GM23338 (cell line): ENCODE data around the gene CRB2. TPM values are rescaled to one million over a fixed set of nuclear protein-coding genes. Genes with fewer than 3 reads are reported as not detected.

Experiments
- CREB1 ChIP-seq: fragments of 250-450 bp; sonication (Bioruptor Pico); IDR thresholded peaks from 2 replicates; pipeline ENCODE4 v1.5.0; 2020; ENCODE audit warnings: low read depth, mild to moderate bottlenecking, moderate library complexity
- EZH2 ChIP-seq: fragments of 200-600 bp; sonication (generic); IDR thresholded peaks from one replicate; pipeline ENCODE4 v1.8.0; 2017; ENCODE audit warnings: antibody characterized with exemption, mild to moderate bottlenecking, low read depth; ENCODE audit not compliant: unreplicated experiment
- JUNB ChIP-seq: IDR thresholded peaks from one replicate; pipeline ENCODE4 v1.6.1; 2016; ENCODE audit warnings: antibody characterized with exemption; ENCODE audit not compliant: unreplicated experiment
- NANOG ChIP-seq: IDR thresholded peaks from 2 replicates; pipeline ENCODE4 v1.6.1; 2016; ENCODE audit warnings: antibody characterized with exemption, borderline replicate concordance
- POLR2AphosphoS5 ChIP-seq: IDR thresholded peaks from 2 replicates; pipeline ENCODE4 v1.6.1; 2016; ENCODE audit warnings: antibody characterized with exemption, low read depth
- ZNF114 ChIP-seq: fragments of 250-450 bp; sonication (Bioruptor Pico); IDR thresholded peaks from 2 replicates; pipeline ENCODE4 v1.5.0; 2020; ENCODE audit warnings: mild to moderate bottlenecking, moderate library complexity
- ZNF462 ChIP-seq: fragments of 250-450 bp; sonication (Bioruptor Pico); IDR thresholded peaks from 2 replicates; pipeline ENCODE4 v1.5.0; 2020; ENCODE audit warnings: mild to moderate bottlenecking, moderate library complexity
- polyA plus RNA-seq: library from polyadenylated mRNA; unstranded; fragments of >200 nt; fragmentation: Nextera tagmentation; extraction: Ambion mirVana; gene quantifications from 2 replicates; pipeline ENCODE4 v1.2.1, GENCODE V29; 2016
- total RNA-seq: library from RNA; depleted of rRNA; stranded (reverse); fragments of >200 nt; shearing (Covaris generic); gene quantifications from 2 replicates; pipeline ENCODE4 v1.2.3, GENCODE V29; 2014
- TF ChIP-seq, protein P1 (sequence below): IDR thresholded peaks from one replicate; pipeline ENCODE4 v1.6.1; 2018; ENCODE audit warnings: antibody characterized with exemption; ENCODE audit not compliant: unreplicated experiment

Gene CRB2
- total and polyA plus RNA-seq, 2 experiments from 2014 or later, result 0.34 to 10.2 TPM

- TF ChIP-seq, protein P1, sequence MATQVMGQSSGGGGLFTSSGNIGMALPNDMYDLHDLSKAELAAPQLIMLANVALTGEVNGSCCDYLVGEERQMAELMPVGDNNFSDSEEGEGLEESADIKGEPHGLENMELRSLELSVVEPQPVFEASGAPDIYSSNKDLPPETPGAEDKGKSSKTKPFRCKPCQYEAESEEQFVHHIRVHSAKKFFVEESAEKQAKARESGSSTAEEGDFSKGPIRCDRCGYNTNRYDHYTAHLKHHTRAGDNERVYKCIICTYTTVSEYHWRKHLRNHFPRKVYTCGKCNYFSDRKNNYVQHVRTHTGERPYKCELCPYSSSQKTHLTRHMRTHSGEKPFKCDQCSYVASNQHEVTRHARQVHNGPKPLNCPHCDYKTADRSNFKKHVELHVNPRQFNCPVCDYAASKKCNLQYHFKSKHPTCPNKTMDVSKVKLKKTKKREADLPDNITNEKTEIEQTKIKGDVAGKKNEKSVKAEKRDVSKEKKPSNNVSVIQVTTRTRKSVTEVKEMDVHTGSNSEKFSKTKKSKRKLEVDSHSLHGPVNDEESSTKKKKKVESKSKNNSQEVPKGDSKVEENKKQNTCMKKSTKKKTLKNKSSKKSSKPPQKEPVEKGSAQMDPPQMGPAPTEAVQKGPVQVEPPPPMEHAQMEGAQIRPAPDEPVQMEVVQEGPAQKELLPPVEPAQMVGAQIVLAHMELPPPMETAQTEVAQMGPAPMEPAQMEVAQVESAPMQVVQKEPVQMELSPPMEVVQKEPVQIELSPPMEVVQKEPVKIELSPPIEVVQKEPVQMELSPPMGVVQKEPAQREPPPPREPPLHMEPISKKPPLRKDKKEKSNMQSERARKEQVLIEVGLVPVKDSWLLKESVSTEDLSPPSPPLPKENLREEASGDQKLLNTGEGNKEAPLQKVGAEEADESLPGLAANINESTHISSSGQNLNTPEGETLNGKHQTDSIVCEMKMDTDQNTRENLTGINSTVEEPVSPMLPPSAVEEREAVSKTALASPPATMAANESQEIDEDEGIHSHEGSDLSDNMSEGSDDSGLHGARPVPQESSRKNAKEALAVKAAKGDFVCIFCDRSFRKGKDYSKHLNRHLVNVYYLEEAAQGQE, result no peak
- no peak for TF ChIP-seq CREB1 (CRISPR knock-in tag)
- TF ChIP-seq EZH2, result no peak
- TF ChIP-seq ZNF462 (CRISPR knock-in tag), result no peak
- TF ChIP-seq JUNB, result no peak
- TF ChIP-seq ZNF114, result no peak
- no peak for TF ChIP-seq NANOG
- no peak for TF ChIP-seq POLR2AphosphoS5
Observed at GRCh38 chr9:123414936-123415930, 59.2 kb downstream of the CRB2 start (continued).
